CD4-positive, alpha-beta T cell treated with Interferon alpha-2 for 1 hour (primary cell): ENCODE measurements around the gene JAML.

Experiments
- DNase-seq, 2 donors: peaks; one replicate each; pipeline ENCODE4 v3.0.0-alpha.2; 2020 to 2022

JAML gene

DNA sequence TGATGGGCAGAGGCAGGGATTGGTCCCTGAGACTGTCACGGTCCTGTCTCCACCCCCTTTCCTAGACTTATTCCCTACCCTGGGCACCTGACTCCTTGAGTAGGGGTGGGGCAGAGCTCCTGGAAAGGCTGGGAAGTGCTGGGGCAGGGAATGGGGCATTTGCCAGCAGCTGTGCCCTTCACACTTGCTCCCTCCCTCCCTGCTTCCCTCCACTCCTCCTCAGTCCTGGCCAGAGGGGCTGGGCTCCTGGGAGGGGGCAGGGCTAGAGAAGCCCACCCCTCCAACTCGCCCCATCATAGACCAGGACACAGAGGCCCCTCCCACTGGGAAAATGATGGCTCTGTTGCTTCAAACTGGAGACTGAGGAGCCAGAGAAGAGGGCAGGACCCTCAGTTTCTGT lies 59.9 kb downstream of the JAML start:
- no peak for DNase-seq

DNA sequence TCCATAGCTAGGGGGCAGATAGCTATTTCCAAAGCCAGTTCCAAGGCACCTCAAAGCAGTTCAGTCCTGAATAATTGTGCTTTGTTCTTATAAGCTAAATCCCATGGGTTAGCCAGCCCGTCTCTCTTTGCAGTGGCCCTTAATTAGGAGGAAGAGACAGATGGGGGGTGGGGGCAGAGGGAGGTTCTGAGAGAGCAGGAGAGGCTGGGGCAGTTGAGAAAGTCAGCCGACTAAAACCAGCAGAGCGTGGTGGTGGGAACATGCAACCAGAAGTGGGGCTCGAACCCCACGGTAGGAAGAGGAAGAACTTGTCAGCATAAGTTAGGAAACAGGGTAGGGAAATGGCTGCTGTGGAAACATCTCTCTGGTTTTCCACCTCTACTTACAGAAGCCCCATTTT lies 61.3 kb downstream of the JAML start:
- no peak for DNase-seq

DNA sequence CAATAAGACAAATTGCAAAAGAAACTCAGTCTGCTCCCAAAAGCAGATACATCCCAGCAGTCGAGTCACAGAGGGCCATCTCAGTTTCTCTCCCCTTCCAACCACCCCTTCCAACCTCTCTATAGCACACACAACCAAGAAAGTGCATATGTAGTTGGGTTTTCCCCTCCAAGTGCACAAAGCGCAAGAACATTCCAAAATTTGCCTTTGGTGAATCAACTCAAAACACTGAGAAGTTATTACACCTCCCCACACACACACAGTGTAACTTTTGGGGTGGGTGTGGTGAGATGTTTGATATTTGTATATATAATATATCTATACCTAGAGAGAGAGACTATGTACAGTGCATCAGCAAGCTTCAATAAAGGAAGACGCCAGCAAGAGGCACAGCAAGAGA lies 62.0 kb downstream of the JAML start:
- DNase-seq, result no peak

DNA sequence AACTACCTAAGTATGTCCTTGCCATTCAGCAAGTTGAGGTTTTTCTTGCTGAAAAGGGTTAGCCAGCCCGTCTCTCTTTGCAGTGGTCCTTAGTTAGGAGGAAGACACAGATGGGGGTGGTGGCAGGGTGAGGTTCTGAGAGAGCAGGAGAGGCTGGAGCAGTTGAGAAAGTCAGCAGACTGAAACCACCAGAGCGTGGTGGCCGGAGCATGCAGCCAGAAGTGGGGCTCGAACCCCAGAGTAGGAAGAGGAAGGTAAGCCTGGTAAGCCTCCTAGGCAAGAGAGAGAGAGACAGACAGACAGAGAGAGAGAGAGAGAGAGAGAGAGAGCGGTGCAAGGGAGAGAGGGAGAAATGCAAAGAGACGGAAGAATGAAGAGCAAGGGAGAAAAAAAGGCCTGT lies 63.0 kb downstream of the JAML start:
- DNase-seq, result no peak

DNA sequence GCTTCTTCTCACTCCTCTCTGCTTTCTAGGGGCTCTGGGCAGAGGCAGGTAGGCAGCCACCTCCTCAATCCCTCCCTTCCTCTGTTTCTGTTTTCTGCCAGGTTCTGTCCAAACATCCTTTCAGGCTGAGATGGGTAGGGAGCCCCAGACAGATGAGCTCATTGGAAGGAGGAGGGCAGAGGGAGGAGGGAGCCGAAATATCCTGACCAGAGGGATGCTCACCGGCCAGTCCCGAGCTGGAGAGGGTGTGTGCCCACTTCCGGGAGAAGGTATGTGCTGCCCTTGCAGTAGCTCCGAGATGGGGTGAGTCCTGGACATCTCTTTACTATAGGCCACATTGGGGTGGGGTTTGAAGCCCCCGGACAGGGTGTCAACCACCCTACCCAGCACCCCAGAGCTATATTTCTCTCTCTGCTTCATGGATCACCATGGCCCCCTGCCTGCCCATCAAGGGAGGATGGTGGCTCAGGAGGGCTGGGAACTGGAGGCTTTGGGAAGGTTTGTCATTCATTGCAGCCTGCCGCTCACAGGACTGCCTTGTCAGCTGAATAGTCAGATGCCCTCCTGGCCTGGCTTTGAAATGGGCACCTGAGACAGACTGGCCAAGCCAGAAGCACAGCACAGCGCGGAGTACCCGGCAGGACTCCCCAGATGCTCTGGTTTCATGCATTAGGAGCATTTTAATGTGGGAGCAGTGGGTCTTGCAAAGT lies 67.5 kb downstream of the JAML start:
- DNase-seq, result no peak

DNA sequence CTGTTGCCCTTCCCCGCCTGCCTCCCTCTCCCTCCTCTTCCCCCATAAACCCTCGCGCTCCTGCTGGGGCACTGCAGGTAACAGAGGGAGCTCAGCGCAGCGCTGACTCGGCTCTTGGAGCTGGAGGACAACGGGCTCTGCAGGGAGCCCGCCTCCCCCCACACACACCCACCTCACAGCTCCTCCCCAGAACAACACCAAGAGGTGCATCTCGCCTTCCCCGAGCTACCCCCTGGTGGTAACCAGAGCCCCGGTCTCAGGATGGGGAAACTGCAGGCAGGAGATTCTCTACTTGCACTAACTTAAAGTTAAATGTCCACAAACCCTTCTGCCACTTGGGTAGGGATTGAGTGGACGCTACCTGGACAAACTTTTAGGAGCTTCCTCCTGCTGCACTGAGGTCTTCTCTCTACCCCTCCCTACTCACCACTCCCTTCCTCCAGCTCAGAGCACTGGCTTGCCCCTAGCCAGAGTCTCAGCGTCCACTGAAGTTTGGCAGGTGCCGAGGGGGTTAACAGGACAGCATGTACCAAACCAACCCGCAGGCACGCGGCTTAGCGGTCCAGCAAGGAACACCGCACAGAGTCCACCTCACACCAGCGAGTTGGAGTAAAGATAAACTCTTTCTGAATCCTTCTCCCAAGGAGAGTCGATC lies 68.2 kb downstream of the JAML start:
- peak in 1 of 2 donors; percentile 22 for DNase-seq

DNA sequence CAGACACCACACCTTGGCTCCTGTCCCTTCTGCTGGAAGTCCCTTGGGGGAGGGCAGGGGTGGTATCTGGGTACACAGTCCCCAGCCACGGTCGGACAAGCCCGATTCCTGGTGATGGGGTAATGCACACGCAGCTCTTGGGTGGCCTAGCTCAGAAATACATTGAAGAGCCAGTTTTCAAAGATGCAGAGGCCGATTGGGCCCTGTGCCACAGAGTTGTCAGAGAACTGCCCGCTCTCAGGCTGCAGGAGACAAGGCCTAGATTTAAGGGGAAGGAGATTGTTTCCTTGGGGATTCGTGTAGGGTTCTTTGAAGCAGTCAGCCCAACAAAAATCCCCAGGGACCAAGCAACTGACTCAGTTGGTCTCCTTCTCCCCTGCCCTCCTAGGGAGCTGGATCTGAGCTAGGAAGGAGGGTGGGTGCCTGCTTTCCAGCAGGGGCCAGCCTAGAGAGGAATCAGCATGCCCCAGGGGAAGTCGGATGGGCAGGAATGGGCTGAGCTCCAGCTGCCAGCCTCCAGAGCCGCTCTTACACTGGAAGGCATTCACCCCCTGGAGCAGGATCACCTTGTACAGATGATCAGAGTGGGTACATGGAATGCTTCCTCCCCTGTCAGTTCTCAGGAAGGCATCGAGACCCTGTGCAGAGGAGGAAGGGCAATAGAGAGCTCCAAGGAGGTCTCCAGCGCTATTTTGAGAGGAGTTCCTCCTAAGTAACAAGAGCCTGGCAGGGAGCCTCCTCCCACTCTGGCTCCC lies 68.9 kb downstream of the JAML start:
- DNase-seq, result no peak

DNA sequence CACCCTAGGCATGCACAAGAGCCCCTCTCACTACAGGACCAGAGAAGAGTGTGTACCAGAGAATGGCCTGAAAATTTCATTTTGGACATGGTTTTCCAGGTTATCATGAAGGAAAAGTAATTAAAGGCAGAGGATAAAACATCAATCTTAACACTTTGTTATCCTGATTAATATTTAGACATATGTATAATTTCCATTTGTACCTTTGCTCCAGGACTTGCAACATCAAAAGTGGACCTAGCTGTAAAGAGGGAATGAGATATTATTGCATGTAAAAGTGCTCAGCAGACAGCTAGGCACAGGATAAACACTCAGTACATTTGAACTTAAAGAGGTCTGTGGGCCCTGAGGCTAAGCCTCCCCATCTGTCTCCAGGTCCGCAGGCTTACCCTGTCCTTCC lies 70.2 kb downstream of the JAML start:
- no peak for DNase-seq

DNA sequence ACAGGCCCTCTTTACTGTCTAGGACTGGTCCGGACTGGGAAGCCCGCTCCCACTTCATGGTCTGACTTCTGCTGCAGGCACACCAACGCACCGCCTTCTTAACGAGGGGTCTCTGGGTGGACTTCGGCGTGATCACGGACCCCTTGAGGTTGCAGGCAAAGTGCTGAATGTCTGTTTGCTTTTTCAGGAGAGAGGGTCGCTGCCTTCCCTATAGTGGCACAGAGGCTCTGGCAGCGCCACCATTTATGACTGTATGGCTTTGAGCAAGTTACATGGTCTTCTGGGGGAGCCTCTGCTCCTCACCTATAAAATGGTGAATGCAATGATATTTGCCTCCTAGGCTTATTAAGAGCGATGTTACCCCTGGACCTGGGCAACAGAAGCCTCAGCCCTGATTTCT lies 70.8 kb downstream of the JAML start:
- no peak for DNase-seq

DNA sequence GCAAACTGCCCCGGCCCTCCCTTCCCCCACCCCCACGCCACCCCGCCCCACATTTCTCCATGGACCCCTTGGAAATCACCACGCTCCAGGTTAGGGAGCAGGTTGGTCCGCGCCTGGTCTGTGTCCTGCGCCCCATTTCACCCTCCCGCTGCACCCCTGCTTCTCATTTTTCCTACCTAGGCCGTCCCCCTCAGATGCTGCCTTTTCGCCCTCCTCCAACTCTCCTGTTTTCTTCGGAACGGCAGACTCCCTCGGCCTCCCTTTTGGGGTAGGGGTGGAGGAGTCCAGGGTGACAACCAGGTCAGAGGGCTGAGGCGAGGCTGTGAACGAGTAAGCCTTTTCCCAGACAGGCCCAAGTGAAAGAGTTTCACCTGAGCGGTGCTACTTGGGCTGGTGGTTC lies 71.3 kb downstream of the JAML start:
- DNase-seq, result no peak

DNA sequence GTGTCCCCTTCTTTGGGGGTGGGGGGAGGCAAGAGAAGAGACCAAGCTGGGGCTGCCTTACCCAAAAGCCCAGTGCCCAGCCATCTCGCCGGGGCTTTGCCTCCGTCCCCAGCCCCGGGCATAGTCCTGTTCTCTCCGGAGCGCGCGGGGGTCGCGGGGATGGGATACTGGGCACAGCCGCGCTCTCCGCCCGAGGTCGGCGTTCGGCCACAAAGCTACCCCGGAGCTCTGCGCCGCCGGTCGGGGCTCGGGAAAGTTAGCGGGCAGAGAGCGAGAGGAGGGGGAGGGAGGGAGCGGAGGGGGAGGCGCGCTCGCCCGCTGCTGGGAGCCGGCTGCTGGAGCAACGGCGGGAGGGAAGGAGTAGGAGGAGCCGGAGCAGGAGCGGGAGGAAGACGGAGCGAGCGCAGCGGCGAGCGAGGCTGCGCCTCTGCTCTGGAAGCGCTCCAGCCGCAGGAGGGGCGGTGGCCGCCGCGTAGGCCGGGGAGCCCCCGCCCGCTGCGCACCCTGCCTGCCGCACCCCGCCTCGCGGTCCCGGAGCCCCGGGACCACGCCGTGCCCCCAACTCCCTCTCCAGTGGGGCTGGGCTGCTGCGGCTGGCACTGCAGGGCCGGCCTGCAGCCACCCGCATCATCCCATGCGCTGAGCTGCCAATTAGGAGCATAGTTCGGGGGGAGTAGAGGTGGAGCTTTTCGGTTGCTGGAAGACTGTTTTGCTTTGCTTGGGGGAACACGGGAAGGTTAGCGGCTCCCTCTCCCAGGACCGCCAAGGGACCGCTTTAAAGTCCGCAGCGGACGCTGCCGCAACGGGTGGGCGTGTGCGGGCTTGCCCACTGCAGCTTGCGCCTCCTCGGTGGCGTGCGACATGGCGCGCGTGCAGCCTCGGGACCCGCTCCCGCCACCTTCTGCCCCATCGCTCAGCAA lies 72.0 kb downstream of the JAML start, which contains the start of gene SCN4B:
SCN4B (minus strand) TSS at position 272 of the 920 bp plus-strand sequence; CDS start at position 122, 150 bp downstream.
- DNase-seq, result peak in 1 of 2 donors; percentile 21

DNA sequence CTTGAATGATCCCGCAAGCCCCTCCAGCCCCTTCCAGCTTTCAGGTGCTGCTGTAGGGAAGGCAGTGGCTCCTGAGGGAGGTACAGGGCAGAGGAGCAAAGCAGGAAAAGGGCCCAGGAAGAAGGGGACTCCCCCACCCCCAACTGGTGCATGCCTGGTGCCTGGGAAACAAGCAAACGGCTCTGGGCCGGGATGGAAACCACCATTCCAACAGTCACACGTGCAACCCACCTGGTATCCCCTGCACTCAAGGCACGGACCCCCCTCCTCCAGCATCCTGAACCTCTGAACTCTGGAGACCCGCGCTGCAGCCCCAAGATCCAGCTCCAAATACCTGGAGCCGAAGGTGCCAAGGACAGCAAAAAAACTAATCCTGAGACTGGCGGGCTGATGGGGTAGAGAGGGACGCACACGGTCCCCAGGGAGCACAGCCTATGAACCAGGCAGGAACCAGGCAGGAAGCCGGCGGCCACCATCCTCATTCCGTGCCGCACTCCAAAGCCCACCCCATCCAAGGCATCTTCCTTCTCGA lies 72.7 kb downstream of the JAML start:
- no peak for DNase-seq

DNA sequence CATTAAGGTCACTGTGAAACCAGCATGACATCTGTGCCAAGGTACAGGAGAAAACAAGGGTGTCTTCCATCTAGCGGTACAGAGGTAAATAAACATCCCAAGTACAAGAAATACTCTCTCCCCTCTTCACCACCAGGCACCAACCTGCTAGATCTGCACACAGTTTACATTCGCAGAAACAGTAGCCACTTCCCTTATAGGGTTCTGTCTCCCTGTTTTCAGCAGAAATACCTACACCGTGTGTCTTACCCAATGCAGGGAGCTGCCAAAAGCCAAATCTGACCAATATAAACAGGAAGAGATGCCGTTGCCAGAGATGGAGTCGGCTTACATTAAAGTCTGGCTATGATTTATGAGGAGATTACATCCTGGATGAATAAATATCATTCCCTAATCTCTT lies 73.4 kb downstream of the JAML start:
- DNase-seq, result no peak

DNA sequence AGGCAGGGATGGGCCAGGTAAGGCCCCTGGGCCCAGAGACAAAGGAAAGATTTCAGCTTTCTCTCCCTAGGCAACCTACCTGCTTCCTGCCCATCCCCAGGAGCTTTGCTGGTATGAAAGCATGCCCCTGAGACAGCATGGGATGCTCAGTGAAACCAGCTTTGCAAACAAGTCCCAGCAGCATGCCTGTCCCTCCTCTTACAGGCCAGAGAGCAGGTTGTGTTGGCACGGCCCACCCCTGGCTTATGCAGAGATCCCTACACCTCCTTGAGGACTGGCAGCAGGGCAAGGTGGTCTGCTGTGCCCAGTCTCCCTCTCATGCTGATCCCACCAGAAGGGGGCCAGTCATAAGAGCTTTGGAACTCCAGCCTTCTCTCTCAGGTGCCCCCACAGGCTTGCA lies 75.3 kb downstream of the JAML start:
- no peak for DNase-seq

DNA sequence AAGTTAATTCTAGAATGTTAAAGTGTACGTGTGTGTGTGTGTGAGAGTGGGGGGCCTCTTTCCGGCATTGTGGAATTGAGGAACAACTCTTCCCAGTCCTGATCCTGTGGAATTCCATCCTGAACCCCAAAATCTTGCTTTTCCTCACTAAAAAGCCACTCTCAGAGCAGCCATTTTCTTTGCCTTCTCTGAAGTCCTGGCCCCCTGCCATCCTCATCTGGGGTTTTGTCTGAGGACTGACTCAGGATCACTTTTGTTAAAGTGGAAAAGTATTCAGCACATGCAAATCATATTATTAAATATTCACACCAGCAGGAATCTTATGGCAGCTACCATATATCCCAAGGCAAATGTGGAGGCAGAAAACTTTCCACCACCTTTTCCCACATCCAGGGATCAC lies 76.0 kb downstream of the JAML start:
- no peak for DNase-seq

DNA sequence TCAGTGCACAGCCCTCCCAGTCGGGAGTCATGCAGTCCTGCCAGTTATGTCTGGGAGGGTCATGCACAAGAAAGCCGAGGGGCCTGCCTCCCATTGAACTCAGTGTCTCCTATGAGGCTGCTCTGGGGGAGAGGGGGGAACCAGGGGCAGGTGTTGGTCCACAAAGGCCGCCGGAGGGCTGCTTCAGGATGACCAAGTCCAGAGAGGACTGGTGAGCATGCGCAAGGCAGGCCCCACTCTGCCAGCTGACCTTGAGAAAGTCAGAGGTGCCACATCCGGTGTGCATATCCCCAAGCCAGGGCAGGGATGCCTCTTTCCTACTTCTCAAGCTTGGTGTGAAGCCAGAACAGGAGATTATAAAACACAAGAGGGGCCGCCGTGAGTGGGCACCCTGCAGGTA lies 76.6 kb downstream of the JAML start:
- no peak for DNase-seq

DNA sequence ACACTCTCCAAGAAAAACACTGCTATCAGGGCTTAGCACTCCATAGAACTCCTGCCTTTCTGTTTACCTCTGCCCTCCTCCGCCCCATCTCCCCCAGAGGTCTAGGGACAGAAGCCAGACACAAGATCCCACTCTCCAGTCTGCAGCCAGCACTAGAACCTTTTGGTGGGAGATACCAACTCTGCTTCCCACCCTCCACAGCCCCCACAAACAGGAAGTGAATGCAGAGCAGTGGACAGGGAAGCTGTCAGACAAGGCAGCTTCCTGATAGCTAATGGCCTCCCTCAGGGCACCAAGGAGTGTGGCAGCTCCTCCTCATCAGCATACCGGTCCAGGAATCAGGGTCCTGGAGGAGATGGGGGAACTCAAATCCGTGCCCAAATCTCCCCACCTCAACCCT lies 77.3 kb downstream of the JAML start:
- DNase-seq, result no peak

DNA sequence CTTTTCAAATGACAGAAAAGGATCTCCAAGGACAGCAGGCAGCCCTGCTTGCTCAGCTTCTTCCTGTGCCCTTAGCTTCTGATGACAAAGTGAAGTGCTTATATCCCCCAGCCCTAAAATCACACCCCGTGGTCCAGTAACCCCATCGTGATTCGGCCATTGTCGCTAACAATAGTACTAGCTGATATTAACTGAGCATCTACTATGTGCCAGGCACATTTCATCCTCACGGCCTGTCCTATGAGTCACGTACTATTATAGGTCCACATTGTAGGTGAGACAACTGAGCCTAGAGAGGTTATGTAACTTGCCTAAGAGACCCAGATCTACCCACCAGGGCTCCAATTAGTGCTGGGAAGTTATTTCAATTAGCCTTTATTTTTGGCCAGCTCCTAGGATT lies 78.3 kb downstream of the JAML start:
- no peak for DNase-seq

DNA sequence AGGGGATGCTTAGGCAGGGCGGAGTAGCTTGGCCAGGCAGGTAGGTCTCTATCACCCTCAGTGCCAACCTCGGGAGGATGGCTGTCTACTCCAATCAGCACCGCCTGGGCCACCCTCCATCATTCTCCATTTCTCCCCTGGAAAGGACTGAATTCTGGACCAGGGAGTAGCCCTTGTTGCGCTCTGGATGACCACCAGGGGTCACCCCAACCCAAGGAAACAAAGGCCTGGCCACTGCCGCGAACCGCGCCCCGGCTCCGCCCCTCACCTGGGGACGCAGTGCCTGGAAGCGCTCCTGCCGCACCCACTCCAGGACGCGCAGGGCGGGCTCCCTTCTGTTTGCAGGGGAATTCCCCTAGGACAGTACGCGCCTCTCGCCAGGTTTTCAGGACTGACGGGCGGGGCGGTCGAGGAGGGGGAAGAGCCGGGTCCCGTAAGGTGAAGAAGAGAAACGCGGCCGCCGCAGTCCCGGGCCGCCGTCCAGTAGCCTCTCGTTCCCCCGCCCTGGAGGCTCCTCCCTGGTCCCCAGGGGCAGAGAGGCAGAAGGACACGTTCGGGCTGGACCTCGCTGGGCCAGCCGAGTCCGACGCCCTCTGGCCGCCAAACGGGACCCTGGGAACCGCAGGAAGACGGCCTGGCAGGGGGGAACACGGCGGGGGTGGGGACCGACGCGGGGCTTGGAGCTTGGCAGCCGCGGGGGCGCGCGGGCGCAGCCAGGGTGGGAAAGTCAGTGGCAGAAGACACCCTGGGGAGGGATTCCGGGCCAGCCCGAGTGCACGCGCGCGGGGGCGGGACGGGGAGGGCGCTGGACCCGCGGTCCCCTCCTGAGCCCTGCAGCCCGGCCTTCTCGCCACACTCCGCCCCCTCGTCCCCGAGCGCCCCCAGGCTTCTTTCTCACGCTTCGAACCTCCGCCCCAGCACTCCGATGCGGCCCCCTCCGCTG lies 79.3 kb downstream of the JAML start:
- peak; percentile 82 to 90 for DNase-seq

DNA sequence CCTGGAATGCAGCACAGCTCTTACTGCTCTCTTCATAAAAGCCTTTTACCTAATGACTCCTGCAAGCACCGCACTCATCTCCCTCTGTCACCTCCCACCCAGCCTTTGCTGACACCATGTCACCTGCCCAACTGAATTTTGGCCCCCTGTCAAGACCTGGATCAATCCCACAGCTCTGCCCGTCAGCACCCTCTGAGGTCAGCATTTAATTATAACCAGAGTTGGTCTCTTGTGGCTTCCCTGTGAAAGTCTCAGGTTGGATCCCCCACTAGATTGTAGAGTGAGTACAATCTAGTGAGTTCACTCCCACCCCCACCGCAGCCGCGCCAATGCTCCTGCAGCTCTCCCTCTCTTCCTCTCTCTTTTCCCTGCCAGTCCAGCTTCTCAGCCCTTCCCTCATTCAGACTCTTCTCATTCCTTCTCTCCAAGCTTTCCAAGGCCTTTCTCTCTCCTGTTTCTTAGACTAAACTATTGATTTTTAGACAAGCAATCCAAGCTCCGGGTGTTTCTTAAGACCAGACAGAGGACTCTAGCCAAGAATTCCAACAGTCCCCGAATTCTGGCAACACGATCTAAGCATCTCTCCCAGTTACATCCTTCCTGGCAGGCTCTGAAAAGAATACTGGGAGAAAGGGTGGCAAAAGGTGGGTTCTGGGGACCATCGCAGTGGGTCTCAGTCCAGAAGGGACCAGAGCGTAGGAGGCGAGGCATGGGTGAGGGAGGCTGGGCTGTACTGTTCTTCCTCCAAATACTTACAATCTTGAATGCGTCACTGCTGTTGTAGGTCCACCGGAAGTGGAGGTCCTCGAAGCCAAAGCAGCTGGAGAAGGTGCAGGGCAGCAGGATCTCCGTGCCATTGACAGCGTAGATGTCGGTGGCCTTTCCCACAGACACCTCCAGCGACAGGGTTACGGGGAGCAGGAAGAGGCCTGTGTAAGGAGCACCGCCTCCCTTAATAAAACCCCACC lies 80.2 kb downstream of the JAML start:
- no peak for DNase-seq
